ENCODE results near the gene GZMM. TPM values are rescaled to one million over a fixed set of nuclear protein-coding genes. Genes with fewer than 3 reads are reported as not detected.

Gene GZMM
- total and polyA plus RNA-seq, 2 of the 13 experiments (the other 11 are each of a cell fraction or from before 2014, with no cell fraction given) = 0.07 TPM; not detected in 1

- TF ChIP-seq, protein P1, sequence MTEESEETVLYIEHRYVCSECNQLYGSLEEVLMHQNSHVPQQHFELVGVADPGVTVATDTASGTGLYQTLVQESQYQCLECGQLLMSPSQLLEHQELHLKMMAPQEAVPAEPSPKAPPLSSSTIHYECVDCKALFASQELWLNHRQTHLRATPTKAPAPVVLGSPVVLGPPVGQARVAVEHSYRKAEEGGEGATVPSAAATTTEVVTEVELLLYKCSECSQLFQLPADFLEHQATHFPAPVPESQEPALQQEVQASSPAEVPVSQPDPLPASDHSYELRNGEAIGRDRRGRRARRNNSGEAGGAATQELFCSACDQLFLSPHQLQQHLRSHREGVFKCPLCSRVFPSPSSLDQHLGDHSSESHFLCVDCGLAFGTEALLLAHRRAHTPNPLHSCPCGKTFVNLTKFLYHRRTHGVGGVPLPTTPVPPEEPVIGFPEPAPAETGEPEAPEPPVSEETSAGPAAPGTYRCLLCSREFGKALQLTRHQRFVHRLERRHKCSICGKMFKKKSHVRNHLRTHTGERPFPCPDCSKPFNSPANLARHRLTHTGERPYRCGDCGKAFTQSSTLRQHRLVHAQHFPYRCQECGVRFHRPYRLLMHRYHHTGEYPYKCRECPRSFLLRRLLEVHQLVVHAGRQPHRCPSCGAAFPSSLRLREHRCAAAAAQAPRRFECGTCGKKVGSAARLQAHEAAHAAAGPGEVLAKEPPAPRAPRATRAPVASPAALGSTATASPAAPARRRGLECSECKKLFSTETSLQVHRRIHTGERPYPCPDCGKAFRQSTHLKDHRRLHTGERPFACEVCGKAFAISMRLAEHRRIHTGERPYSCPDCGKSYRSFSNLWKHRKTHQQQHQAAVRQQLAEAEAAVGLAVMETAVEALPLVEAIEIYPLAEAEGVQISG (CRISPR knock-in tag; IDR thresholded peaks at IDR 0.05) = peak; percentile 92
- TF ChIP-seq YEATS4 (CRISPR knock-in tag; IDR thresholded peaks at IDR 0.05; ENCODE audit: borderline replicate concordance) (peak; percentile 52; the same call in 1 of the 2 replicates), HNRNPLL (IDR thresholded peaks at IDR 0.05; ENCODE audit: low read depth, low read length, poor library complexity, severe bottlenecking) (peak; percentile 35), POLR2A (IDR thresholded peaks at IDR 0.05; ENCODE audit: insufficient read depth in 1 of 2, low read depth in 2 of 2, low read length in 2 of 2) (peak in 1 of 2 experiments; percentile 62; a peak in 3 of 4 replicates), TOPORS (CRISPR knock-in tag; IDR thresholded peaks at IDR 0.05) (0 out of 2 replicates have a peak, but pooled peaks have one; percentile 49), DBP (CRISPR knock-in tag; IDR thresholded peaks at IDR 0.05; ENCODE audit: not compliant biosample characterization) (peak; percentile 68), ZNF431 (CRISPR knock-in tag; IDR thresholded peaks at IDR 0.05; ENCODE audit: borderline replicate concordance, low read depth) (peak; percentile 79; the same call in 1 of the 2 replicates), MIER2 (CRISPR knock-in tag; IDR thresholded peaks at IDR 0.05) (0 out of 2 replicates have a peak, but pooled peaks have one; percentile 52), PAF1 (CRISPR knock-in tag; IDR thresholded peaks at IDR 0.05) (peak; percentile 97), ZNF326 (CRISPR knock-in tag; IDR thresholded peaks at IDR 0.05; ENCODE audit: borderline replicate concordance) (peak; percentile 98), JDP2 (CRISPR knock-in tag; IDR thresholded peaks at IDR 0.05; ENCODE audit: borderline replicate concordance) (no peak), ZNF274 (CRISPR knock-in tag; IDR thresholded peaks at IDR 0.05) (peak; percentile 75), ATF7-NPFF (CRISPR knock-in tag; IDR thresholded peaks at IDR 0.05; ENCODE audit: low read depth) (0 out of 2 replicates have a peak, but pooled peaks have one; percentile 24), DR1 (CRISPR knock-in tag; IDR thresholded peaks at IDR 0.05) (no peak), ZNF652 (CRISPR knock-in tag; IDR thresholded peaks at IDR 0.05; ENCODE audit: borderline replicate concordance, low read depth) (0 out of 2 replicates have a peak, but pooled peaks have one; percentile 26), ZNF44 (CRISPR knock-in tag; IDR thresholded peaks at IDR 0.05) (no peak)
- TF ChIP-seq, protein P2, sequence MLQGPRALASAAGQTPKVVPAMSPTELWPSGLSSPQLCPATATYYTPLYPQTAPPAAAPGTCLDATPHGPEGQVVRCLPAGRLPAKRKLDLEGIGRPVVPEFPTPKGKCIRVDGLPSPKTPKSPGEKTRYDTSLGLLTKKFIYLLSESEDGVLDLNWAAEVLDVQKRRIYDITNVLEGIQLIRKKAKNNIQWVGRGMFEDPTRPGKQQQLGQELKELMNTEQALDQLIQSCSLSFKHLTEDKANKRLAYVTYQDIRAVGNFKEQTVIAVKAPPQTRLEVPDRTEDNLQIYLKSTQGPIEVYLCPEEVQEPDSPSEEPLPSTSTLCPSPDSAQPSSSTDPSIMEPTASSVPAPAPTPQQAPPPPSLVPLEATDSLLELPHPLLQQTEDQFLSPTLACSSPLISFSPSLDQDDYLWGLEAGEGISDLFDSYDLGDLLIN (CRISPR knock-in tag; IDR thresholded peaks at IDR 0.05; ENCODE audit: borderline replicate concordance) = 0 out of 2 replicates have a peak, but pooled peaks have one; percentile 17
- TF ChIP-seq, protein P3, sequence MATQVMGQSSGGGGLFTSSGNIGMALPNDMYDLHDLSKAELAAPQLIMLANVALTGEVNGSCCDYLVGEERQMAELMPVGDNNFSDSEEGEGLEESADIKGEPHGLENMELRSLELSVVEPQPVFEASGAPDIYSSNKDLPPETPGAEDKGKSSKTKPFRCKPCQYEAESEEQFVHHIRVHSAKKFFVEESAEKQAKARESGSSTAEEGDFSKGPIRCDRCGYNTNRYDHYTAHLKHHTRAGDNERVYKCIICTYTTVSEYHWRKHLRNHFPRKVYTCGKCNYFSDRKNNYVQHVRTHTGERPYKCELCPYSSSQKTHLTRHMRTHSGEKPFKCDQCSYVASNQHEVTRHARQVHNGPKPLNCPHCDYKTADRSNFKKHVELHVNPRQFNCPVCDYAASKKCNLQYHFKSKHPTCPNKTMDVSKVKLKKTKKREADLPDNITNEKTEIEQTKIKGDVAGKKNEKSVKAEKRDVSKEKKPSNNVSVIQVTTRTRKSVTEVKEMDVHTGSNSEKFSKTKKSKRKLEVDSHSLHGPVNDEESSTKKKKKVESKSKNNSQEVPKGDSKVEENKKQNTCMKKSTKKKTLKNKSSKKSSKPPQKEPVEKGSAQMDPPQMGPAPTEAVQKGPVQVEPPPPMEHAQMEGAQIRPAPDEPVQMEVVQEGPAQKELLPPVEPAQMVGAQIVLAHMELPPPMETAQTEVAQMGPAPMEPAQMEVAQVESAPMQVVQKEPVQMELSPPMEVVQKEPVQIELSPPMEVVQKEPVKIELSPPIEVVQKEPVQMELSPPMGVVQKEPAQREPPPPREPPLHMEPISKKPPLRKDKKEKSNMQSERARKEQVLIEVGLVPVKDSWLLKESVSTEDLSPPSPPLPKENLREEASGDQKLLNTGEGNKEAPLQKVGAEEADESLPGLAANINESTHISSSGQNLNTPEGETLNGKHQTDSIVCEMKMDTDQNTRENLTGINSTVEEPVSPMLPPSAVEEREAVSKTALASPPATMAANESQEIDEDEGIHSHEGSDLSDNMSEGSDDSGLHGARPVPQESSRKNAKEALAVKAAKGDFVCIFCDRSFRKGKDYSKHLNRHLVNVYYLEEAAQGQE (IDR thresholded peaks at IDR 0.05; ENCODE audit: borderline replicate concordance in 1 of 2, low read depth in 1 of 2, low read length in 2 of 2) = 0 out of 4 replicates have a peak, but pooled peaks of 1 of the 2 experiments have one; percentile 12
These were observed 40.6 kb downstream of the GZMM start (continued) for GRCh38 chr19:584240-585001.

Data from HepG2 (cell line).